B cell (primary cell): ENCODE results near the gene PPP6R1. TPM values are rescaled to one million over a fixed set of nuclear protein-coding genes. Genes with fewer than 3 reads are reported as not detected.

Experiments
- ATAC-seq: fragments of 200-7000 bp; cut with Tn5 transposase; one replicate; pipeline ENCODE4 v1.10.0; 2021; ENCODE audit warnings: low read depth, mild to moderate bottlenecking, moderate number of reproducible peaks, moderate library complexity
- CTCF ChIA-PET: fragments of 350-600 bp; sonication (Branson Sonifier 250); formaldehyde crosslinking; loops from one replicate; lab custom pipeline; 2021; ENCODE audit warnings: antibody characterized with exemption, inconsistent platforms; lab: Charles Lee
- POLR2A ChIA-PET: fragments of 350-600 bp; sonication (Branson Sonifier 250); formaldehyde crosslinking; loops from one replicate; lab custom pipeline; 2021; ENCODE audit warnings: antibody characterized with exemption; lab: Charles Lee
- DNase-seq: peaks from one replicate; pipeline ENCODE4 v3.0.0; 2013
- H2AFZ ChIP-seq: 2 replicates; pipeline ENCODE4 v1.6.1; 2012; ENCODE audit warnings: mild to moderate bottlenecking, low read depth, low read length; ENCODE audit not compliant: insufficient read depth, poor library complexity, severe bottlenecking
- H3K27ac ChIP-seq, 2 donors: 1 replicate in 1 of 2; 2 replicates in 1 of 2; pipeline ENCODE4 v1.5.1; 2012 to 2013; ENCODE audit warnings: low read length in 2 of 2, mild to moderate bottlenecking in 2 of 2, moderate library complexity in 1 of 2
- H3K27me3 ChIP-seq, 4 experiments: fragments of 200-600 bp in 1 of 4; sonication (generic) in 1 of 4; replicated peaks in 1 of 4; 1 replicate in 2 of 4; 2 replicates in 2 of 4; pipeline versions ENCODE4 v1.6.1 to v1.7.0; 2013 to 2016; ENCODE audit warnings: low read length in 3 of 4, mild to moderate bottlenecking in 2 of 4, mixed read lengths in 1 of 4, moderate library complexity in 1 of 4; ENCODE audit not compliant: insufficient read depth in 4 of 4, control insufficient read depth in 3 of 4; ENCODE audit errors: control extremely low read depth in 1 of 4
- H3K36me3 ChIP-seq, 2 experiments: replicated peaks in 1 of 2; 1 replicate in 1 of 2; 2 replicates in 1 of 2; pipeline versions ENCODE4 v1.6.1 to v1.7.1; 2013; ENCODE audit warnings: low read length in 1 of 2; ENCODE audit not compliant: insufficient read depth in 2 of 2, control insufficient read depth in 1 of 2; ENCODE audit errors: control extremely low read depth in 1 of 2, extremely low read depth in 1 of 2
- H3K4me1 ChIP-seq, 2 donors: fragments of 200-600 bp in 1 of 2; sonication (generic) in 1 of 2; 1 replicate in 1 of 2; 2 replicates in 1 of 2; pipeline versions ENCODE4 v1.5.1 to v1.6.1; 2013 to 2017; ENCODE audit warnings: low read length in 2 of 2; ENCODE audit not compliant: control insufficient read depth in 2 of 2, insufficient read depth in 2 of 2
- H3K4me2 ChIP-seq: replicated peaks from 2 replicates; pipeline ENCODE3; 2012; ENCODE audit warnings: mild to moderate bottlenecking, low read depth, low read length; ENCODE audit not compliant: poor library complexity, severe bottlenecking
- H3K4me3 ChIP-seq, 5 experiments: fragments of 200-600 bp in 1 of 5; sonication (generic) in 1 of 5; 1 replicate in 3 of 5; 2 replicates in 2 of 5; pipeline versions ENCODE4 v1.5.1 to v1.7.0; 2011 to 2016; ENCODE audit warnings: low read length in 4 of 5, mild to moderate bottlenecking in 4 of 5, low read depth in 2 of 5, control low read depth in 1 of 5, moderate library complexity in 1 of 5; ENCODE audit not compliant: insufficient read depth in 1 of 5; ENCODE audit errors: control extremely low read depth in 1 of 5, extremely low read depth in 1 of 5
- H3K79me2 ChIP-seq: fragments of 200-600 bp; sonication (generic); one replicate; pipeline ENCODE4 v1.6.0; 2016; ENCODE audit warnings: low read length; ENCODE audit not compliant: control insufficient read depth, insufficient read depth
- H3K9ac ChIP-seq: fragments of 200-600 bp; sonication (generic); 2 replicates; pipeline ENCODE4 v1.6.1; 2017; ENCODE audit warnings: mild to moderate bottlenecking, low read length, moderate library complexity
- H3K9me3 ChIP-seq, 3 donors: one replicate each; pipeline versions ENCODE4 v1.6.1 to v1.7.1; 2013; ENCODE audit warnings: low read length in 2 of 3; ENCODE audit not compliant: control insufficient read depth in 2 of 3, insufficient read depth in 1 of 3; ENCODE audit errors: control extremely low read depth in 1 of 3
- H4K20me1 ChIP-seq: 2 replicates; pipeline ENCODE4 v1.6.0; 2012; ENCODE audit warnings: mild to moderate bottlenecking, low read length; ENCODE audit not compliant: insufficient read depth, control insufficient read depth, poor library complexity, severe bottlenecking
- H3K27ac Mint-ChIP-seq: one replicate; pipeline ENCODE4 v1.8.0; 2021; ENCODE audit warnings: mixed read lengths
- H3K27me3 Mint-ChIP-seq: one replicate; pipeline ENCODE4 v1.8.0; 2021; ENCODE audit warnings: mixed read lengths
- H3K4me1 Mint-ChIP-seq: one replicate; pipeline ENCODE4 v1.8.0; 2021; ENCODE audit warnings: mixed read lengths
- H3K4me3 Mint-ChIP-seq: one replicate; pipeline ENCODE4 v1.8.0; 2021; ENCODE audit warnings: mixed read lengths
- H3K9me3 Mint-ChIP-seq: one replicate; pipeline ENCODE4 v1.8.0; 2022; ENCODE audit warnings: mixed read lengths; ENCODE audit not compliant: insufficient read depth
- CTCF ChIP-seq: fragments of 200-600 bp; IDR thresholded peaks from one replicate; pipeline ENCODE4 v1.8.0; 2022; ENCODE audit warnings: antibody characterized with exemption, mild to moderate bottlenecking
- EZH2 ChIP-seq: IDR thresholded peaks from 2 replicates; pipeline ENCODE4 v1.6.1; 2012; ENCODE audit warnings: borderline replicate concordance, low read depth, mild to moderate bottlenecking, moderate library complexity, low read length; ENCODE audit not compliant: insufficient read depth, poor library complexity, severe bottlenecking
- WGBS: methylation state at CpG from one replicate; pipeline ENCODE4 v1.1.5; 2013; ENCODE audit warnings: missing lambda C conversion rate; ENCODE audit not compliant: insufficient coverage; 5-methylcytosine and 5-hydroxymethylcytosine counted together
- intact Hi-C: fragments of 100-400 bp; cut with micrococcal nuclease; formaldehyde crosslinking; loops from one replicate; pipeline ENCODE4 v1.10.0; 2022
- polyA plus RNA-seq: library from polyadenylated mRNA; depleted of rRNA; stranded (reverse); fragments of >200 nt; gene quantifications from 2 replicates; pipeline ENCODE4 v1.2.3, GENCODE V29; 2012
- total RNA-seq, 2 donors: library from RNA; stranded (reverse); fragments of 120-200 nt in 1 of 2; gene quantifications; 1 replicate in 1 of 2; 2 replicates in 1 of 2; pipeline versions ENCODE4 v1.2.3 to v1.2.4, GENCODE V29; 2013 to 2022

Gene PPP6R1
- total and polyA plus RNA-seq, 2 donors (not counting 1 experiment from before 2014, with no cell fraction given): 122 to 193 TPM

GRCh38 chr19:55284405-55285058 is 25.7 kb upstream of the PPP6R1 start:
- no peak overlapping the region for H3K4me3 Mint-ChIP-seq
- no peaks in the 10 kb centered on the region for H4K20me1 ChIP-seq
- H3K79me2 ChIP-seq: no peaks in the 10 kb centered on the region
- no peak overlapping the region for H3K9ac ChIP-seq
- H3K9me3 Mint-ChIP-seq: no peaks in the 10 kb centered on the region
- CTCF ChIA-PET: interaction anchor here (8.9 kb wide), 1 partner anchor 30 kb away, joined by 56 read pairs; no protein-coding TSS in a partner anchor
- peaks cover 0 to 4% (median 0%) of the 10 kb centered on the region in 3 donors for H3K9me3 ChIP-seq
- no peak overlapping the region for H3K27ac ChIP-seq
- H3K36me3 ChIP-seq: no peaks in the 10 kb centered on the region
- H3K27ac Mint-ChIP-seq: no peak overlapping the region
- H3K4me1 ChIP-seq: peaks cover 19 to 27% of the 10 kb centered on the region in 2 donors
- H3K27me3 Mint-ChIP-seq: peaks cover 7% of the 10 kb centered on the region
- WGBS: 99% methylated on average over 7 of the region's 16 CpGs
- ATAC-seq (no peak), DNase-seq (no peak)
- H3K4me2 ChIP-seq: peak overlapping the region; percentile 59
- H3K27me3 ChIP-seq: peaks cover 0 to 9% (median 3%) of the 10 kb centered on the region in 4 experiments
- TF ChIP-seq EZH2: no peak
- TF ChIP-seq CTCF: no peak
- peaks cover 31% of the 10 kb centered on the region for H3K4me1 Mint-ChIP-seq
- intact Hi-C loops: loop anchor here (10.0 kb wide), 1 partner anchor 320 kb away; the partner anchor contains the start of genes ZNF524 and ZNF865
- POLR2A ChIA-PET: no interaction called here
- H3K4me3 ChIP-seq: no peak overlapping the region
- H2AFZ ChIP-seq: no peak overlapping the region
